ENCODE data around the gene RHOT1. TPM values are rescaled to one million over a fixed set of nuclear protein-coding genes. Genes with fewer than 3 reads are reported as not detected.
"Not testable (repeated sequence)": the region's sequence is repeated elsewhere in the genome, so short reads cannot be mapped to it uniquely, and the experiment has no call there.

The RHOT1 gene
- total RNA-seq, 1 donor from 2014 or later = 48.6 TPM

GRCh38 chr17:32111141-32111771, 31.0 kb upstream of the RHOT1 start:
- Histone ChIP-seq H3K9me3 (no peaks in the 10 kb centered on the region), H3K27ac (no peak overlapping the region), H3K36me3 (no peaks in the 10 kb centered on the region), H3K4me3 (no peak overlapping the region), H3K27me3 (ENCODE audit: low read depth) (no peaks in the 10 kb centered on the region), H3K4me1 (peaks cover 9% of the 10 kb centered on the region)
- no peak for DNase-seq
- intact Hi-C loops (cut with DNase I) = no loop called here
- ATAC-seq = no peak
- TF ChIP-seq, protein P1, sequence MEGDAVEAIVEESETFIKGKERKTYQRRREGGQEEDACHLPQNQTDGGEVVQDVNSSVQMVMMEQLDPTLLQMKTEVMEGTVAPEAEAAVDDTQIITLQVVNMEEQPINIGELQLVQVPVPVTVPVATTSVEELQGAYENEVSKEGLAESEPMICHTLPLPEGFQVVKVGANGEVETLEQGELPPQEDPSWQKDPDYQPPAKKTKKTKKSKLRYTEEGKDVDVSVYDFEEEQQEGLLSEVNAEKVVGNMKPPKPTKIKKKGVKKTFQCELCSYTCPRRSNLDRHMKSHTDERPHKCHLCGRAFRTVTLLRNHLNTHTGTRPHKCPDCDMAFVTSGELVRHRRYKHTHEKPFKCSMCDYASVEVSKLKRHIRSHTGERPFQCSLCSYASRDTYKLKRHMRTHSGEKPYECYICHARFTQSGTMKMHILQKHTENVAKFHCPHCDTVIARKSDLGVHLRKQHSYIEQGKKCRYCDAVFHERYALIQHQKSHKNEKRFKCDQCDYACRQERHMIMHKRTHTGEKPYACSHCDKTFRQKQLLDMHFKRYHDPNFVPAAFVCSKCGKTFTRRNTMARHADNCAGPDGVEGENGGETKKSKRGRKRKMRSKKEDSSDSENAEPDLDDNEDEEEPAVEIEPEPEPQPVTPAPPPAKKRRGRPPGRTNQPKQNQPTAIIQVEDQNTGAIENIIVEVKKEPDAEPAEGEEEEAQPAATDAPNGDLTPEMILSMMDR (IDR thresholded peaks at IDR 0.05) = no peak

DNA sequence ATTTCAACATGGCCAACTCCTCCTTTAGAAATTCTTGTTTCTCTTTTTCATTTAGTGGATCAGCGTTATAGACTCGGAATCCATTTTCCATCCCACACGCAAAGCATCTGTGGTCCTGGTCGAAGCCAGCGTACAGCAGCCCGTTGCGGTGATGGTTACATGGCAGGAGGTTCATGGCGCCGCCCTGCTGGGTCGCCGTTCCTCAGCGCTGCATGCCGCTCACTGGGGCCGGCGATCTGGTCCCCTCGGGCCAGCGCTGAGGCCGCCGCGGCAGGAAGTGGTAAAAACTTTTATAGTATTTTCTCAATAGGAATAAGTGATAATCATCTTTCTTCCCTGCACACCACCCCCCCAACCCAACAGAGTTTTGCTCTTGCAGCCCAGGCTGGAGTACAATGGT, 29.9 kb upstream of the RHOT1 start:
- H3K4me3 ChIP-seq = no peak overlapping the region
- H3K27me3 ChIP-seq (ENCODE audit: low read depth) = no peaks in the 10 kb centered on the region
- TF ChIP-seq, protein P1 (IDR thresholded peaks at IDR 0.05) = no peak
- no peak overlapping the region for H3K27ac ChIP-seq
- intact Hi-C loops (cut with DNase I) = no loop called here
- peaks cover 9% of the 10 kb centered on the region for H3K4me1 ChIP-seq
- no peak for DNase-seq
- no peaks in the 10 kb centered on the region for H3K9me3 ChIP-seq
- H3K36me3 ChIP-seq = no peaks in the 10 kb centered on the region
- no peak for ATAC-seq

DNA sequence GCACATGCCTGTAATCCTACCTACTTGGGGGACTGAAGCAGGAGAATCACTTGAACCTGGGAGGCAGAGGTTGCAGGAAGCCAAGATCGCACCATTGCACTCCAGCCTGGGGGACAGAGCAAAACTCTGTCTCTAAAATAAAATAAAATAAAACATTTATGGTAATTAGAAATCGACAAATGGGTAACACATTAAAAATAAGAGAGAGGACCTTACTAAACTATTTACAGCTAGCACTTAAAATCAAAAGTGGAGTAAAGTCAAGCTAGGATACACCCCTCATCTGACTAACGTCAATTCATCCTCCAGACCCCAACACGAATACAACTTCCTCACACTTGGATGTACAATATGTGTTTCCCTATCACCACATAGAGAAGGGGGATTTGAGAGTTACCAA, 27.8 kb upstream of the RHOT1 start:
- intact Hi-C loops (cut with DNase I) = no loop called here
- H3K4me3 ChIP-seq = no peak overlapping the region
- TF ChIP-seq, protein P1 (IDR thresholded peaks at IDR 0.05) = no peak
- H3K4me1 ChIP-seq = peaks cover 9% of the 10 kb centered on the region
- ATAC-seq = no peak
- no peak for DNase-seq
- no peaks in the 10 kb centered on the region for H3K27me3 ChIP-seq (ENCODE audit: low read depth)
- no peaks in the 10 kb centered on the region for H3K9me3 ChIP-seq
- H3K27ac ChIP-seq = no peak overlapping the region
- H3K36me3 ChIP-seq = no peaks in the 10 kb centered on the region

DNA sequence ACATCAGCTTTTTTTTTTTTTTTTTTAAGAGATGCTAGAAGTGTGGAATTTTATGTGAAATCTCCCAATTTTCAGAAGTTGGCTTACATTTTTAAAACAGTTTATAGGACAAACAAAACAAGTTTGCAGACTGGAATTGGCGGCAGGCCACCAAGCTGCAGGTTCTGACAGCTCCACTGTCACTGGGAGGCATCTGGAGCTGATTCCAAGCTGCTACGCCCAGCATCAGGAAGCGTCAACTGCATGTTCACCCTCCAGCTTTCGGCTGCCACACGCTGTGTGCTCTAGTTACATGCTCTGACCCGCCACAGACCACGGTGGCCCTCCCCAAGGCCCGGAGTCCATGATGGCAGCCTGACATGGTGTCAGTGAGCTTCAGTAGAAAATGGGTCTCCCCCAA, 26.8 kb upstream of the RHOT1 start:
- H3K4me1 ChIP-seq; intact Hi-C loops (cut with DNase I); DNase-seq: not testable (repeated sequence)

DNA sequence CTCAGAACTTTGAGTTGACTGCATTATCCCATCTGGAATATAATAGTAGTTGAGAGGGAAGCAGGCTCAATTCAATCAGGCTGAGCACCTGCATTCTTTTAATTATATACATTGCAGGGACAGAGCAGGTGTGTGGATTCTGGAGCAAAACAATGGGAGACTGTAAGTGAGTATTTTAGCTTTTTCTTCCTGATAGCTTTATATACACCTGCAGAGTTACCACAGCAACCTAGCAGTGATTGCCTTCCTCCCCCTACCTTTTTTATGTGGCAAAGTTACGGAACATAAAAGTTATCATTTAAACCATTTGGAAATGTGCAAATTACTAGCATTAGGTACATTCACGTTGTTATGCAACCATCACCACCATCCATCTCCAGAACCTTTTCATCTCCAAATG, 25.4 kb upstream of the RHOT1 start:
- Histone ChIP-seq H3K27me3 (ENCODE audit: low read depth) (no peaks in the 10 kb centered on the region), H3K4me1 (peaks cover under 1% of the 10 kb centered on the region), H3K4me3 (no peak overlapping the region), H3K27ac (no peak overlapping the region), H3K9me3 (no peaks in the 10 kb centered on the region), H3K36me3 (no peaks in the 10 kb centered on the region)
- no peak for ATAC-seq
- TF ChIP-seq, protein P1 (IDR thresholded peaks at IDR 0.05) = no peak
- intact Hi-C loops (cut with DNase I) = no loop called here
- DNase-seq = no peak

More for the DNA sequence above, 26.8 kb upstream of the RHOT1 start:
- H3K9me3 ChIP-seq; ATAC-seq; H3K36me3 ChIP-seq; H3K27me3 ChIP-seq (ENCODE audit: low read depth); H3K4me3 ChIP-seq; H3K27ac ChIP-seq: not testable (repeated sequence)

- H3K36me3 ChIP-seq = no peaks in the 10 kb centered on the region
- no peaks in the 10 kb centered on the region for H3K4me1 ChIP-seq
- TF ChIP-seq, protein P1 (IDR thresholded peaks at IDR 0.05) = no peak
- no peak overlapping the region for H3K4me3 ChIP-seq
- H3K27me3 ChIP-seq (ENCODE audit: low read depth) = no peaks in the 10 kb centered on the region
- DNase-seq = no peak
- intact Hi-C loops (cut with DNase I) = no loop called here
- H3K9me3 ChIP-seq = no peaks in the 10 kb centered on the region
- no peak for ATAC-seq
- no peak overlapping the region for H3K27ac ChIP-seq
Measured at GRCh38 chr17:32117399-32117798, 24.9 kb upstream of the RHOT1 start.

DNA sequence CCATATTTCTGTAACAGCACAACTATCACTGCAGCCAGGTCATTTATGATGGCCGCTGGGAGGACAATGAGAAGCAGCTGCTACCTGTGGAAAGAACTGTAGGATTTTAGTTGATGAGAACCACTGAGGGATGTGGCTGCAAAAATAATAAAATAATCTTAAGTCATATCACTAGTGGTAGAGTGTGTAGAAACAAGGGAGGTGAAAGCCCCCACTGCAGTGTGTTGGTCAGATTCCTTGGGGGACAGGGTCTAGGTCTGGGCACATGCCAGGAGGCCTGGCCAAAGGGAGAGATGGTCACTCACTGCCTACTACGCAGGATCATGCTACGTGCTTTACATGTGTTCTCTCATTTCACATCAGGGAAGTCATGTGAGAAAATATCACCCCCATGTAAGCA, 24.2 kb upstream of the RHOT1 start:
- H3K36me3 ChIP-seq; H3K9me3 ChIP-seq; H3K4me1 ChIP-seq; ATAC-seq; H3K4me3 ChIP-seq; H3K27ac ChIP-seq; intact Hi-C loops (cut with DNase I); DNase-seq; H3K27me3 ChIP-seq (ENCODE audit: low read depth): not testable (repeated sequence)

Measured in lower lobe of right lung (tissue), 2 donors.